ENCODE data around the gene LMAN2.

Gene LMAN2

GRCh38 chr5:177293819-177294581 lies 57.5 kb downstream of the LMAN2 start:
- H3K9me3 ChIP-seq (ENCODE audit: control insufficient read depth in 2 of 2, low read length in 2 of 2), result no peaks in the 10 kb centered on the region
- no peaks in the 10 kb centered on the region for H3K27me3 ChIP-seq (ENCODE audit: control insufficient read depth in 1 of 2, insufficient read depth in 2 of 2, low read length in 2 of 2)
- no peak overlapping the region for H3K9ac ChIP-seq (ENCODE audit: low read length in 2 of 2)
- H3K36me3 ChIP-seq (ENCODE audit: control insufficient read depth in 2 of 2, insufficient read depth in 2 of 2, low read length in 2 of 2), result peaks cover 40 to 49% of the 10 kb centered on the region in 2 donors
- no peak overlapping the region for H3K4me3 ChIP-seq (ENCODE audit: low read length in 2 of 2)
- H3K27ac ChIP-seq (ENCODE audit: low read length), result no peak overlapping the region
- peaks cover 4% of the 10 kb centered on the region for H3K4me1 ChIP-seq (ENCODE audit: control insufficient read depth, insufficient read depth, low read length)

GRCh38 chr5:177291735-177292134 lies 59.7 kb downstream of the LMAN2 start:
- H3K9me3 ChIP-seq (ENCODE audit: control insufficient read depth in 2 of 2, low read length in 2 of 2), result no peaks in the 10 kb centered on the region
- H3K9ac ChIP-seq (ENCODE audit: low read length in 2 of 2), result no peak overlapping the region
- H3K27me3 ChIP-seq (ENCODE audit: control insufficient read depth in 1 of 2, insufficient read depth in 2 of 2, low read length in 2 of 2), result no peaks in the 10 kb centered on the region
- H3K27ac ChIP-seq (ENCODE audit: low read length), result no peak overlapping the region
- H3K4me3 ChIP-seq (ENCODE audit: low read length in 2 of 2), result no peak overlapping the region
- H3K36me3 ChIP-seq (ENCODE audit: control insufficient read depth in 2 of 2, insufficient read depth in 2 of 2, low read length in 2 of 2), result peaks cover 48 to 59% of the 10 kb centered on the region in 2 donors
- H3K4me1 ChIP-seq (ENCODE audit: control insufficient read depth, insufficient read depth, low read length), result peaks cover 3% of the 10 kb centered on the region

GRCh38 chr5:177290816-177291596 lies 60.5 kb downstream of the LMAN2 start:
- Histone ChIP-seq H3K9ac (ENCODE audit: low read length in 2 of 2) (no peak overlapping the region), H3K4me3 (ENCODE audit: low read length in 2 of 2) (no peak overlapping the region), H3K4me1 (ENCODE audit: control insufficient read depth, insufficient read depth, low read length) (no peaks in the 10 kb centered on the region), H3K27me3 (ENCODE audit: control insufficient read depth in 1 of 2, insufficient read depth in 2 of 2, low read length in 2 of 2) (no peaks in the 10 kb centered on the region), H3K9me3 (ENCODE audit: control insufficient read depth in 2 of 2, low read length in 2 of 2) (no peaks in the 10 kb centered on the region), H3K36me3 (ENCODE audit: control insufficient read depth in 2 of 2, insufficient read depth in 2 of 2, low read length in 2 of 2) (peaks cover 50 to 58% of the 10 kb centered on the region in 2 donors), H3K27ac (ENCODE audit: low read length) (no peak overlapping the region)

DNA sequence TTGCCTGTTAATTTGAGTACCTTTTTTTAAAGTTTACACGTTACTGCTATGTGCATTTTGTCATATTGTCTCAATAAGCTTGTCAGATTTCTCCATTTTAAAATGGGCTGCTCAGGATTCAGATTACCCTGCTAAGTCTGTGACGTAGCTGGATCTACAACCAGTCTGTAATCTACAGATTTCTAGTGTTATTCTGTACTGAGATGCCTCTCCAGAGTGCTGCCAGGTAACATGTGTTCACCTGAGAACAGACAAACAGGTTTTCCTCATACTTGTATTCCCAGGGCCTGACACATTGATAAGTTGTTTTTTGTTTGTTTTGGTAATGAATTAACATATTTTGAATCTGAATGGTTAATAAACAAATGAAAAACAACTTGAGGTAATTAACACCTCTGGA lies 63.3 kb downstream of the LMAN2 start:
- Histone ChIP-seq H3K27ac (ENCODE audit: low read length) (no peak overlapping the region), H3K9me3 (ENCODE audit: control insufficient read depth in 2 of 2, low read length in 2 of 2) (no peaks in the 10 kb centered on the region), H3K27me3 (ENCODE audit: control insufficient read depth in 1 of 2, insufficient read depth in 2 of 2, low read length in 2 of 2) (no peaks in the 10 kb centered on the region), H3K4me1 (ENCODE audit: control insufficient read depth, insufficient read depth, low read length) (no peaks in the 10 kb centered on the region), H3K36me3 (ENCODE audit: control insufficient read depth in 2 of 2, insufficient read depth in 2 of 2, low read length in 2 of 2) (peaks cover 42 to 50% of the 10 kb centered on the region in 2 donors), H3K9ac (ENCODE audit: low read length in 2 of 2) (no peak overlapping the region), H3K4me3 (ENCODE audit: low read length in 2 of 2) (no peak overlapping the region)
